ENCODE data around the gene ALDH3B2.

ALDH3B2 gene

DNA sequence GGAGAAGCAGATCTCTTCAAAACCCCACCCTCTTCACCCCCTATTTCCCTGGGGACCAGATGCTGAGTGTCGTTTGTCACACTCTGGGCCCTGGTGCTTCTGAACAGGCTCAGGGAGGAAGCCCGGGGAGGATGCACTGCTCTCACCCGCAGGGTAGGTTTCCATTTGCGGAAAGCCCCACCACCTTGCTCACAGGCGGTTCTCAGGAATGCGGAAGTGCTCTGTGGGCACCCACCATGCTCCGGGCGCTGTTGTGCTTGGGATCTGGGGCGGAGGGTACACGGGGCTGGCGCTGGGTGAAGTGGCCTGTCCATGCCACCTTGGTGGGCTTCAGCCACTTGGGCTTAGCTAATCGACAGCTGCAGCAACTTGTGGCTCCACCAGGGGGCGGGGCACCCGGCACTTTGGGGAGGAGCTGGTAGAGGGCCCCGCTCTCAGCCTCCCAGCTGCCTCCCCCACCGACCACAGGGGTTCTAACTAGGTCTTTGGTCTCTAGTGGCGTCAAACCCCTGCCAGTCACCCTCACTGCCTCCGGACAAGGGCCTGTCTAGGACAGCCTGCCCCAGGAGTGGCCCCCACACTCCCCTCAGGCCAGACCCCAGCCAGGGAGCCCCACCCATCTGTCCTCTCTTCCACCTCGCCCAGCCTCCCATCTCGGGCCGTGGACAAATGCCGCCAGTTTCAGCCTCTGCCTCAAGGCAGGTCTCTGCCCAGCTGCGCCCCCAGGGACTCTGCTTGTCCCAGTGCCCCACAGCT is 60.3 kb downstream of the ALDH3B2 start:
- DNase-seq (ENCODE audit: low spot score), result peak; percentile 79

DNA sequence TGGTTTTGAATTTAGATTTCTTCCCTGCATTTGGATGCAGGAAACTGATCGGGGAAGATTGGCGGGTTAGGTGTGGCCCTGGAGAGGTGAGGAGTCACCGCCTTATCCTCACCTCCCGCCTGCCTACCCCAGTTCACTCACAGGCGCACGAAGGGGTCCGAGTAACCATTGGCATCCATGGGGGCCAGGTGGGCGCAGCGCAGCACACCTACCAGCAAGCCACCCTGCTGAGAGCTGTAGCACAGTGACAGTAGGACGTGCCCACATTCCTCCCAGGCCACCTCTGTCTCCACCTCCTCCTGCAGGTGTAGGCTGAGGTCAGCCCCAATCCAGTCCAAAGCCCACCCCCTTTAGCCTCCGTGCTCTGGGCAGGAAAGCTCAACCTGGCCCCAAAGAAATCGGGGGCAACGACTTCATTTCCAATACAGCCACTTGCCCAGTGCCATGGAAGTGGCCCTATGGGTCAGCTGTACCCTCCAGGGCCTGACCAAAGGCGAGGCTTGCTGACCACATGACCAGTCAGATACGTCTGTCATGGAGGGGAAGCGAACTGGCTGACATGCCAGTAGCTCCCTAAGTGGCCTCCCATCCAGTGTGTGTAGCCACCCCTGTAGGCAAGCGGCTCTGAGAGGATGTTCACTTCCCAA is 61.0 kb downstream of the ALDH3B2 start:
- no peak for DNase-seq (ENCODE audit: low spot score)

GRCh38 chr11:67612751-67613150 is 61.7 kb downstream of the ALDH3B2 start:
- DNase-seq (ENCODE audit: low spot score), result no peak

Data from GM03348 (cell line).